C4-2B (cell line): Measurements from ENCODE around the gene CPA1.

ENCODE experiments used
- H3K27ac ChIP-seq: fragments of 450-650 bp; 2 replicates; pipeline ENCODE4 v1.5.1; 2017
- ZFX ChIP-seq: fragments of 450-650 bp; IDR thresholded peaks from 2 replicates; pipeline ENCODE4 v1.6.1; 2017
- TF ChIP-seq, protein P1 (sequence below): fragments of 450-650 bp; conservative IDR thresholded peaks from 2 replicates; pipeline ENCODE4 v1.5.1; 2017; ENCODE audit warnings: mild to moderate bottlenecking

Gene CPA1

DNA sequence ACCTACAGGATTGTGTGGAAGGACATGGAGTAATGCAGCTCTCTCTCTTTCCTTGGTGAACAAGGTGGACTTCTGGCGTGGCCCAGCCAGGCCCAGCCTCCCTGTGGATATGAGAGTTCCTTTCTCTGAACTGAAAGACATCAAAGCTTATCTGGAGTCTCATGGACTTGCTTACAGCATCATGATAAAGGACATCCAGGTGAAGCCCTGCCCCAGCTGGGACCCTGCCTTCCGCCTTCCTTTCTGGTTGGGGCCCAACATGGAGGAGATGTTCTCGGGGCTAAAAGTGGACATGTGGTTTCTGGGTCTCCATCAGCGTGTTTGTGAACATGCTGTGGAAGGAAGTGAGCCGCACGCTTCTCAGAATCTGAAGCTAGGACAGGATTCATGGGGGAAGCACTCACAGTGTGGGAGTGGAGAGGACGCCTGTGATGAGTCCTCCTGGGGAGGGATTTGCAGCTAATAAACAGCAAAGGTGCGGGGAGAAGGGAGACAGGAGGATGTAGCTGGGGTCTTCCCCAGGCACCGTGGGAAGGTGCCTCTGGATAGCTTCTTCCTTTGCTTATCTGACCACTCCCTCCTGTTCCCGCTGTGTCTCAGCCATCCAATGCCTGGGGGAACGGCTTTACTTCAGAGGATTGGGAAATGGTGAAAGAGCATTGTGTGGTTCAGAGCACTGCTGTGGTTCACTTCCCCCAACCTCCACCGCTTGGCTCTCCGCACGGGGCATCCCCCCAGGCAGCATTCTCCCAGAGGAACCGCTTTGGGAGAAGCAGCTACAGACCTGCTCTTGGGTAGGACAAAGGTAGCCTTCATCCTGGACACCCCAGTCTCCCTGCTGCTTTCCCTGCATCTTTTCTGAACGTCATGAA, 30.1 kb upstream of the CPA1 start:
- no peak overlapping the region for H3K27ac ChIP-seq
- no peak for TF ChIP-seq ZFX
- TF ChIP-seq, protein P1, sequence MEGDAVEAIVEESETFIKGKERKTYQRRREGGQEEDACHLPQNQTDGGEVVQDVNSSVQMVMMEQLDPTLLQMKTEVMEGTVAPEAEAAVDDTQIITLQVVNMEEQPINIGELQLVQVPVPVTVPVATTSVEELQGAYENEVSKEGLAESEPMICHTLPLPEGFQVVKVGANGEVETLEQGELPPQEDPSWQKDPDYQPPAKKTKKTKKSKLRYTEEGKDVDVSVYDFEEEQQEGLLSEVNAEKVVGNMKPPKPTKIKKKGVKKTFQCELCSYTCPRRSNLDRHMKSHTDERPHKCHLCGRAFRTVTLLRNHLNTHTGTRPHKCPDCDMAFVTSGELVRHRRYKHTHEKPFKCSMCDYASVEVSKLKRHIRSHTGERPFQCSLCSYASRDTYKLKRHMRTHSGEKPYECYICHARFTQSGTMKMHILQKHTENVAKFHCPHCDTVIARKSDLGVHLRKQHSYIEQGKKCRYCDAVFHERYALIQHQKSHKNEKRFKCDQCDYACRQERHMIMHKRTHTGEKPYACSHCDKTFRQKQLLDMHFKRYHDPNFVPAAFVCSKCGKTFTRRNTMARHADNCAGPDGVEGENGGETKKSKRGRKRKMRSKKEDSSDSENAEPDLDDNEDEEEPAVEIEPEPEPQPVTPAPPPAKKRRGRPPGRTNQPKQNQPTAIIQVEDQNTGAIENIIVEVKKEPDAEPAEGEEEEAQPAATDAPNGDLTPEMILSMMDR: no peak

DNA sequence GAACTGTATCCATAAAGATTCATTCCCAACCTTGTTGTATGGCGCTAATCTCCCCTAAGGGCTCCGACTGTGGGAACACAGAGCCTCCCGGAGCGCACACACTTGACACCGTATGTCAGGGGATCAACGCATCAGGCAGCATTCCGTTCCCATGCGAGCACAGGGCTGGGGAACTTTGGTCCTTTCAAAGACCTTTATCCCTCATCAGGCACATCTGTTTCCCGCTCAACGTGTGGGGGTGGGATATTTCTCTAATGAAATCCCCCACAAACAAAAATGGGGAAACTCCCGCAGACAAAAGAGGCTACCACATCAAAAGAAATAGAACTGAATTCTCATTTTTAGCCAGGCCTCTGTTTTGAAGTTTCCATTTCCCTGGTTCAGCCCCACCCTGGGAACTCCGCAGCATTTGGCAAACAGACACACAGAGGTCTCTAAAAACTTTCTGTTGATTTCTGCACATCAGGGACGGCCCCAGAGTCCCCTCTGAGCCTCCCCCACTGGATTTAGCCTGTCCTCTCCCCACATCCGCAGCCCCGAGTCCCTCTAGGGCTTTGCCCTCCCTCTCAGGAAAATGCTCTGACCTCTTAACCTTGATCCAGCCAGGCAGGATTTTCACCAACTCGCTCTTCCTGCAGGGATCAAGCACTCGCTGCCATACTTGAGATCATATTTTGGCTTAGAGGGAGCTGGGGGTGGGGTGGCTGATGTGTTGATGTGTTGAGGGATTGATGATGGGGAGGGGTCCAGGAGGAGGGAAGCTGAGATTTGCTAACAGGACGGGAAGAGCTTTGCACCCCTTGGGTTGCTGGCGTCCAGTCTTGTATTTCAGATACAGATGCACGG, 29.1 kb upstream of the CPA1 start:
- TF ChIP-seq ZFX: no peak
- TF ChIP-seq, protein P1: no peak
- H3K27ac ChIP-seq: no peak overlapping the region

DNA sequence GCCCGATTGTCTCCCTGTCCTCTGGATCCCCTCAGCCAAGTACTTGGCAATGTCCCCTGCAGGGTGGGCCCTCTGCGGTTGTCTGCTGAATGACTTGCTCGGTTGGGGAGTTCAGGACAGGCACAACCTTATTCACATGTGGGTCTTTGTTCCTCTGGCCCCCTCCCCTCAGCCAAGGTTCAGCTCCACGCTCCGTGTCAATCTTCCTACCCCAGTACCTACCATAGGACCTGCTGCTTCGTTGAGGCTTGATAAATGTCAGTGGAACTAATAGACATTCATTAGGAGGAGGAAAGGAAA, 28.6 kb upstream of the CPA1 start:
- H3K27ac ChIP-seq: no peak overlapping the region
- TF ChIP-seq, protein P1: no peak
- TF ChIP-seq ZFX: no peak

DNA sequence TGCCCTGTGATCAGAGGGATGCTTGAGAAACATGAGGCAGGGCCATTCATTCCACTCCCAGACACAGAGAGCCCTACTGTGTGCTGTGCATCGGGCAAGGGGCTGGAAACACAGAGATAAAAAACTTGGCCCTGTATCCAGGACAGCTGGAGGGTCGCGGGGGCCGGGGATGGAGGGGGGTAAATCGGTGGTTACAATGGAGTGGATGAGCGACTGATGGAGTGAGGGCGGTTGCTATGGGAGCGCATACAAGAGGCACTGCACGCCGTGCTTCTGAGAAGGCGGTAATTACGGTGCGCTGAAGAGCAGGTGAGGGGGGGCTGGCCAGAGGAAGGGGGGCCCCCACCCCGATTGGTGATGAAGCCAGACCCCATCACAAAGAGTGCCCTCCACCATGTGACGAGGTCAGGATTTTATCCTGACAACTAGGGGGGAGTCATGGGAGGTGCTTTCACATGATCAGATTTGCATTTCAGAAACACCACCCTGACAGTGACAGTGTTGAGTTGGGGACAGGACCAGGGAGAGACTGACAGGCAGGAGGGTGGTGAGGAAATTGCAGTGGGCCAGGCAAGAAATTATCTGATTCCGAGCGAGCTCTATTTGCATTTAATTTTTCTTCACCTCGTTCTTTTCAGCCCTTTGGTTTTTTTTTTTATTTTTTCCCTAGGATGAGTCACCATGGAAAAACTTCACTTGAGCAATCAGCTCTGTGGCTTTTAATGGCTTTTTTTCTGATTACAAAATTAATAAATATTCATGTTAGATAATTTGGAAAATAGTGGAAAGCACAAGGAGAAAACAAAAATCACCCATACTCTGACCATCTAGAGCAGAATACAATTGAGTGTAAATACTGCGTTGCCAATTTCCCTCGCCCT, 27.9 kb upstream of the CPA1 start:
- H3K27ac ChIP-seq: no peak overlapping the region
- TF ChIP-seq, protein P1: no peak
- TF ChIP-seq ZFX: no peak

DNA sequence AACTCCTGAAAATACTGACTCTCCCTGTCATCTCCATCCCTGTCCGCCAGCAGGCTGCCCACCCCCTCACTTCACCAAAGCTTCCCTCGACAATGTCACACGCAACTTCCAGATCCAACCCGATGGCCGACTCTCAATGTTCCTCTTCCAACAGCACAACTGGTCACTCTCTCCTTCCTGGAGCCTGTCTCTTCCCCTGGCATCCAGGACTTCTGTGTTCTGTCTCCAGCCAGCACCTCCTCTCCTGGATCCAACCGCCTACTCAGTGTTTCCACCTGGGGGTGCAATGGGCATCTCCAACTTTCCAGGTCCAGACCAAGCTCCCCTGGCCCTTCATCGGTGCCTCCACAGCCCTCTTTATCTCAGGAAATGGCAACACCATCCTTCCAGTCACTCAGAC, 27.1 kb upstream of the CPA1 start:
- H3K27ac ChIP-seq: no peak overlapping the region
- TF ChIP-seq, protein P1: no peak
- TF ChIP-seq ZFX: no peak

DNA sequence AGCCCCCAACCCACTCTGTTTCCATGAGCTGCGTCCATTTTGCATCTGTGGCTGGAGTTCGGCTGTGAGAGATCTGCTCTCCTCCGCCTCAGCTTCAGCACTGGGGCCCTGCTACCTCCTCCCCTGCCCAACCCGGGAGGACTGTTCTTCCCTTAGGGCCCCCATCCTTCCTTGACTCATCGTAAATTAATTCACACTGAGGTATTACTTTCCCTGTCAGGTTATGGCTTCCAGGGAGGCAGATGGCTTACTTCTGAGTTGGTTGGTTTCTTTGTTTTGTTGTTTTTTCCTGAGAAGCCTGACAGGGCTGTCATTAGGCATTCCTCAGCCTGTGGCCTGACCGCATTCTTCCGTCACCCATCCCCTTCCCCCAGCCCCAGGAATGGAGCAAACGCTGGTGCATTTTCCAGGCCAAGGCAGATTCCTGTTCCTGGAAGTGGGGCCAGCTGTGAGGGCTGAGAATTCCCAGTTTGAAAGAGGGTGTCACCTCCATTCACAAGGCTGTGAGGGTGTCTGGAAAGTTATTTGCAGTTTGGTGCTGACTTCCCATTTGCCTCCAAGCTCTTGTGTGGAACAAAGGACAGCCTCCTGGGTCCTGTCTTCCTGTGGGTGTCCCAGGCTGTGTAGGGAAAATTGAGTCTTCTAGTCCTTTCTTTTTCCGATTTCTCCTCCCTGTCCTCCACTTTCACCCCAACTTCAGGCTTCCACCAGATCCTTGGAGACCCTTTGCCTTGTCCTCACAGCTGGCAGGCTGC, 24.0 kb upstream of the CPA1 start:
- no peak overlapping the region for H3K27ac ChIP-seq
- TF ChIP-seq, protein P1: no peak
- no peak for TF ChIP-seq ZFX
